Measurements from ENCODE around the gene RPL9. TPM values are rescaled to one million over a fixed set of nuclear protein-coding genes. Genes with fewer than 3 reads are reported as not detected.

RPL9 gene
- total RNA-seq, 2 experiments from 2014 or later: 1,735 to 2,571 TPM

- no peaks in the 10 kb centered on the region for H4K20me1 ChIP-seq (ENCODE audit: insufficient read depth, low read length)
- no peaks in the 10 kb centered on the region for H3K4me1 ChIP-seq (ENCODE audit: insufficient read depth, low read length, poor library complexity, severe bottlenecking)
- no peak overlapping the region for H3K27ac ChIP-seq (ENCODE audit: low read depth, low read length, poor library complexity, severe bottlenecking)
- POLR2A ChIA-PET: no interaction called here
- CTCF ChIA-PET (ENCODE audit: unreplicated experiment): no interaction called here
- intact Hi-C loops (cut with micrococcal nuclease; ENCODE audit: unreplicated experiment): no loop called here
- H3K36me3 ChIP-seq (ENCODE audit: insufficient read depth, low read length): no peaks in the 10 kb centered on the region
- DNase-seq (ENCODE audit: low spot score): no peak
- no TSS peak for BruUV-seq (replicated peaks)
- no peaks in the 10 kb centered on the region for H3K9me3 ChIP-seq (ENCODE audit: low read length)
- H3K4me2 ChIP-seq (ENCODE audit: low read length): no peak overlapping the region
- H2AFZ ChIP-seq (ENCODE audit: low read length): no peak overlapping the region
- TF ChIP-seq CTCF (conservative IDR thresholded peaks at IDR 0.05; ENCODE audit: low read length) (no peak), EZH2phosphoT487 (IDR thresholded peaks at IDR 0.05; ENCODE audit: borderline replicate concordance, low read depth, low read length) (no peak)
- no peak overlapping the region for H3K4me3 ChIP-seq (ENCODE audit: low read depth, low read length, poor library complexity, severe bottlenecking)
- no peaks in the 10 kb centered on the region for H3K79me2 ChIP-seq (ENCODE audit: insufficient read depth, low read depth, low read length)
- no peaks in the 10 kb centered on the region for H3K9me2 ChIP-seq (ENCODE audit: insufficient read depth, low read length)
Observed at GRCh38 chr4:39441593-39441992, 17.1 kb downstream of the RPL9 start.

DNA sequence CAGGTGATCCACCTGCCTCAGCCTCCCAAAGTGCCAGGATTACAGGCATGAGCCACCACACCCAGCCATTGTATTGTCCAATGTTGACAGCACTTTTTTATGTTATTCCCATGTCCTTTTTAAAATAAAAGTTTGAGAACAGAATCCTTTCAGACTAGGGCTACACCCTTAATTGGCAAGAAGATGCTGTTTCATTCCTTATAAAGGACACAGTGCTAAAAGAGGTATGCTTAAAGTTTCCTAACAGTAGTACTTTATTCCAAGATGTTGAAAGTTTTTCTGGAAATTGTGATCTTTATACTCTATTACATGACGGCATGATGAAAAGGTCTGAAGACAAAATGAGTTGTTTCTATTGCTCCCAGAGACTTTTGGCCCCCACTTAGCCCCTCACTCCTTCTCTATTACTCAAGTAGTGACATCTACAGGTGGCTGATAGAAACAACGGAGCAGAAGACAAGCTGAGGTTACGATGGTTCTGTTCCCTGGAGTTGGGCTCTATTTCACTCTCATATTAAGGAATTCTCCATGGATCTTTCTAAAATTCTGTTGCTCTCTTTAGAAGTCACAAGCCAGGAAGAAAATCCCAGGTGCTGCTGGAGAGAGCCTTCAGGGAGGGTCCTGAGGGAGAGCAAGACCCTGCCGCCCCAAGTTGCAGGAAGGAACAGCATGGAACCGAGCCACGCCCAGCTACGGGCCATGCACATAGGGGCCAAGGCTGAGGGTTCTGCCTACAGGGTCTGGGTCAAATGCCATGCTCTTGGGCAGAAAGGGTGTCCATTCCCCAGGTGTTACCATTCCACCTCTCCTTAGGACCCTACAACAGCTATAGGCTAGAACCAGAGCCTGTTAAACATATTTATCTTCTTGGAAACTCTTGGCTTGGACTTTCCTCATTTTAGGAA is 22.8 kb downstream of the RPL9 start:
- CTCF ChIA-PET (ENCODE audit: unreplicated experiment): interaction anchor here (0.5 kb wide), 1 partner anchor 52 kb away, joined by 3 read pairs; no protein-coding TSS in a partner anchor
- Histone ChIP-seq H4K20me1 (ENCODE audit: insufficient read depth, low read length) (no peaks in the 10 kb centered on the region), H3K36me3 (ENCODE audit: insufficient read depth, low read length) (no peaks in the 10 kb centered on the region), H3K27ac (ENCODE audit: low read depth, low read length, poor library complexity, severe bottlenecking) (no peak overlapping the region), H2AFZ (ENCODE audit: low read length) (peak overlapping the region; percentile 40; the same call in 1 of the 2 replicates), H3K4me3 (ENCODE audit: low read depth, low read length, poor library complexity, severe bottlenecking) (no peak overlapping the region), H3K79me2 (ENCODE audit: insufficient read depth, low read depth, low read length) (no peaks in the 10 kb centered on the region), H3K4me1 (ENCODE audit: insufficient read depth, low read length, poor library complexity, severe bottlenecking) (no peaks in the 10 kb centered on the region), H3K9me2 (ENCODE audit: insufficient read depth, low read length) (no peaks in the 10 kb centered on the region), H3K4me2 (ENCODE audit: low read length) (peak overlapping the region; percentile 45; the same call in 1 of the 2 replicates), H3K9me3 (ENCODE audit: low read length) (no peaks in the 10 kb centered on the region)
- intact Hi-C loops (cut with micrococcal nuclease; ENCODE audit: unreplicated experiment): loop anchor here (5.0 to 10.0 kb wide), 3 partner anchors 151 to 534 kb away; no protein-coding TSS in a partner anchor
- DNase-seq (ENCODE audit: low spot score): no peak
- POLR2A ChIA-PET: interaction anchor here (0.9 kb wide), 1 partner anchor 27 kb away, joined by 3 read pairs; no protein-coding TSS in a partner anchor
- TF ChIP-seq CTCF (conservative IDR thresholded peaks at IDR 0.05; ENCODE audit: low read length) (peak; percentile 78), EZH2phosphoT487 (IDR thresholded peaks at IDR 0.05; ENCODE audit: borderline replicate concordance, low read depth, low read length) (no peak)
- no TSS peak for BruUV-seq (replicated peaks)

All from OCI-LY7 (cell line).